ENCODE data around the gene INTS1.

DNA sequence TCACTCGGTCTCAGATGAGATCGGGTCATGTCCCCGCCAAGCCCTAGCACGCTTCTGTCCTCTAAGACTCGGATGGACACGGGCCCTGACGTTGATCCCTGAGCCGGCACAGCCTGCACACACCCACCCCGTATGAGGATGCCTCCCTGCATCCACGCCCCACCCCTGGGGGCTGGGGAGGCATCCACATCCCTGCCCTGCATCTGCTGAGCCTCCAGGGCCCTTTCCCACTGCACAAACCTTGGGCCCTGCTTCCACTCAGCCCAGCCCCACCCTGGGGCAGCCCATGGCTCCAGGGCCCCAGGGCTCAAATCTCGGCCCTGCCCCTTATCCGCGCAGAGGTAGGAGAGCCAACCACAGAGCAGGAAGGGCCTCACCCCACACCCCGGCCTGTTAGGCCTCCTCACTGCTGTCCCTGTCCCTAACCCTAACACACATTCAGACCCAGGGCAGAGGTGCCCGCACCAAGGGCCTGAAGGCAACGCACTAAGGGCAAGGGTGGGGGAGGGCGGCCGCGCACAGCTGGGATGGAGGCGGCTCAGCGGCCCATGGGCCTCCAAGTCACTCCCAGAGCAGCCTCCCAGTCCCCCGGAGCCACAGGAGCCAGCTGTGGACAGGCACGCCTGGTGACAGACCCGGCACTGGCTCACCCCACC, 35.4 kb downstream of the INTS1 start:
- TF ChIP-seq EZH2 (optimal IDR thresholded peaks at IDR 0.05; ENCODE audit: low read depth, low read length) (no peak), CTCF (IDR thresholded peaks at IDR 0.05; ENCODE audit: low read length) (no peak)

Measured in MM.1S (cell line).